ENCODE results near the gene MECR.

MECR gene

GRCh38 chr1:29230553-29231378, at the start of gene MECR:
MECR (minus strand) TSS chr1:29230934; CDS start chr1:29230906, 28 bp downstream.
- DNase-seq (ENCODE audit: low read depth): peak; percentile 90
- TF ChIP-seq CTCF (conservative IDR thresholded peaks at IDR 0.05; ENCODE audit: low read length): peak; percentile 37

GRCh38 chr1:29279951-29280391, 49.2 kb upstream of the MECR start:
- TF ChIP-seq CTCF (conservative IDR thresholded peaks at IDR 0.05; ENCODE audit: low read length): no peak
- DNase-seq (ENCODE audit: low read depth): no peak
- no peak overlapping the region for H3K4me3 ChIP-seq (ENCODE audit: low read length)

More at GRCh38 chr1:29230553-29231378, at the start of gene MECR:
- peak within 1 kb of the TSS; percentile 76 for H3K4me3 ChIP-seq (ENCODE audit: low read length)

GRCh38 chr1:29279406-29279805, 48.7 kb upstream of the MECR start:
- H3K4me3 ChIP-seq (ENCODE audit: low read length): no peak overlapping the region
- TF ChIP-seq CTCF (conservative IDR thresholded peaks at IDR 0.05; ENCODE audit: low read length): no peak
- no peak for DNase-seq (ENCODE audit: low read depth)

GRCh38 chr1:29278124-29278523, 47.4 kb upstream of the MECR start:
- no peak overlapping the region for H3K4me3 ChIP-seq (ENCODE audit: low read length)
- no peak for DNase-seq (ENCODE audit: low read depth)
- no peak for TF ChIP-seq CTCF (conservative IDR thresholded peaks at IDR 0.05; ENCODE audit: low read length)

- no peak for DNase-seq (ENCODE audit: low read depth)
- no peak overlapping the region for H3K4me3 ChIP-seq (ENCODE audit: low read length)
- TF ChIP-seq CTCF (conservative IDR thresholded peaks at IDR 0.05; ENCODE audit: low read length): no peak
These were observed 44.7 kb upstream of the MECR start for GRCh38 chr1:29275435-29275834.

- no peak for TF ChIP-seq CTCF (conservative IDR thresholded peaks at IDR 0.05; ENCODE audit: low read length)
- H3K4me3 ChIP-seq (ENCODE audit: low read length): no peak overlapping the region
- DNase-seq (ENCODE audit: low read depth): peak; percentile 12
These were observed 41.6 kb upstream of the MECR start for GRCh38 chr1:29272147-29272907.

Data from AG10803 (cell line).